Suprapubic skin (tissue), 4 donors: Measurements from ENCODE around the gene RGS9BP.

Experiments
- POLR2A ChIP-seq, 2 donors: fragments of 450-650 bp; IDR thresholded peaks; one replicate each; pipeline ENCODE4 v1.6.1; 2017; ENCODE audit warnings: antibody characterized with exemption in 2 of 2, mild to moderate bottlenecking in 2 of 2, moderate library complexity in 2 of 2
- POLR2AphosphoS5 ChIP-seq, 3 donors: sonication (generic); formaldehyde crosslinking; IDR thresholded peaks; one replicate each; pipeline ENCODE4 v1.6.1; 2017; ENCODE audit warnings: antibody characterized with exemption in 3 of 3
- TF ChIP-seq, protein P1 (sequence below), 2 donors: fragments of 200-600 bp in 1 of 2; fragments of 450-650 bp in 1 of 2; sonication (generic) in 1 of 2; IDR thresholded peaks; one replicate each; pipeline ENCODE4 v1.5.1; 2016 to 2019; ENCODE audit warnings: antibody characterized with exemption in 2 of 2, mild to moderate bottlenecking in 1 of 2, moderate library complexity in 1 of 2

DNA sequence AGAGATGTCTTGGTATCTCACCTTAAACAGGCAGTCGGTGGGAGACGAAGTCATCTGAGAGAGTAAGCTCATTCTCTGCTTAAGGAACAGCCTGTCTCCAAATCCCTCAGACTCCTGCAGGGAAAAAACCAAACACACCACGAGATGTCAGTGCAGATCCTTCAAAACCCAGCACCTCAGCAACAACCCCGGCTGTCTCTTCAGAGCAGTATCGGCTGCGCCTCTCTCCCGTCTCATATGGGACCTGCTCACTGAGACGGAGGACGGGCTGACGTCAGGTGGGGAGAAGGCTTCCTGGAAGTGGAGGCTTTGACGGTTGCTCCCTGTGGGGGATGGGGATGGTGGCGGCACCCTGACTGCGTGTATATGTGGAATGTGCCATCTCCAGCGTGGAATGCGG is 44.3 kb upstream of the RGS9BP start:
- TF ChIP-seq POLR2AphosphoS5 (IDR thresholded peaks at IDR 0.05) (no peak), POLR2A (IDR thresholded peaks at IDR 0.05) (no peak)
- TF ChIP-seq, protein P1, sequence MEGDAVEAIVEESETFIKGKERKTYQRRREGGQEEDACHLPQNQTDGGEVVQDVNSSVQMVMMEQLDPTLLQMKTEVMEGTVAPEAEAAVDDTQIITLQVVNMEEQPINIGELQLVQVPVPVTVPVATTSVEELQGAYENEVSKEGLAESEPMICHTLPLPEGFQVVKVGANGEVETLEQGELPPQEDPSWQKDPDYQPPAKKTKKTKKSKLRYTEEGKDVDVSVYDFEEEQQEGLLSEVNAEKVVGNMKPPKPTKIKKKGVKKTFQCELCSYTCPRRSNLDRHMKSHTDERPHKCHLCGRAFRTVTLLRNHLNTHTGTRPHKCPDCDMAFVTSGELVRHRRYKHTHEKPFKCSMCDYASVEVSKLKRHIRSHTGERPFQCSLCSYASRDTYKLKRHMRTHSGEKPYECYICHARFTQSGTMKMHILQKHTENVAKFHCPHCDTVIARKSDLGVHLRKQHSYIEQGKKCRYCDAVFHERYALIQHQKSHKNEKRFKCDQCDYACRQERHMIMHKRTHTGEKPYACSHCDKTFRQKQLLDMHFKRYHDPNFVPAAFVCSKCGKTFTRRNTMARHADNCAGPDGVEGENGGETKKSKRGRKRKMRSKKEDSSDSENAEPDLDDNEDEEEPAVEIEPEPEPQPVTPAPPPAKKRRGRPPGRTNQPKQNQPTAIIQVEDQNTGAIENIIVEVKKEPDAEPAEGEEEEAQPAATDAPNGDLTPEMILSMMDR (IDR thresholded peaks at IDR 0.05) = no peak
